HG03565 (cell line): Measurements from ENCODE around the gene SYNDIG1.

Experiments used
- ATAC-seq: cut with Tn5 transposase; IDR thresholded peaks from one replicate; pipeline ENCODE4 v1.9.1; 2021; ENCODE audit warnings: mild to moderate bottlenecking, moderate library complexity; ENCODE audit not compliant: unreplicated experiment

The SYNDIG1 gene

GRCh38 chr20:24672181-24672880 is 202.9 kb downstream of the SYNDIG1 start:
- no peak for ATAC-seq

DNA sequence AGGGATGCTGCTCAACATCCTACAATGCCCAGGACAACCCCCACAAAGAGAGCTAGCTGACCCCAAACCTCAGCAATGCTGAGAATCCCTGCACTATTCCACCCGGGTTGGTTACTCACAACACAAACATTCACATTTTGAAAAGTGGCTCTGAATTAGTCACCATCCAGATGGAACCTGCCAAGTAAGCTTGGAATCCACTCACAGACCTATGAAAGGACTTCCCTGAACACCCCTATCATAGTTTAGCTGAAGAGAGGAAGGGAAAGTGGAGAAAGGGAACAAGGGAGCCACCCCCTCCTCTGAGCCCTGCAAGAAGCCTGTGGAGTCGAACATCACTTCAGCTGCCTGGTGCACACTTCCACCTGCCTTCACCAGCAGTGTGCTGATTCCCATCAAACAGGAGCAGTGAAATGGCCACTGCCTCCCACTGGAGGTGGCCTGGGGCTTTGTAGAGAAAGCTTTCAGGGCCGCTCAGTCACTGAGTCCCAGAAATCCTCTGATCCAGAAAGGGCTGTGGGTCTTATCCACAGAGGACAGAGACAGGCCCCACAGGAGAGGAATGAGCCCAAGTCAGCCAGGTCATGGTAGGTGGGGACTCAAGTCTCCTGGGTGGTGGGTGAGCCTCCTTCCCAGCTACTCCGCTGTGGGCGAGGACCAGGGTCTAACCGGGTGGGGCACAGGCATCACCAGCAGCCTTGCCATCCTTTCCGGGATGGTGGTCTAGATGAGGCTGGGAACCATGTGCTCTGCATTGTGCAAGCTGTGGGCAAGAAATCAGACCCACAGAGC is 203.7 kb downstream of the SYNDIG1 start:
- no peak for ATAC-seq

DNA sequence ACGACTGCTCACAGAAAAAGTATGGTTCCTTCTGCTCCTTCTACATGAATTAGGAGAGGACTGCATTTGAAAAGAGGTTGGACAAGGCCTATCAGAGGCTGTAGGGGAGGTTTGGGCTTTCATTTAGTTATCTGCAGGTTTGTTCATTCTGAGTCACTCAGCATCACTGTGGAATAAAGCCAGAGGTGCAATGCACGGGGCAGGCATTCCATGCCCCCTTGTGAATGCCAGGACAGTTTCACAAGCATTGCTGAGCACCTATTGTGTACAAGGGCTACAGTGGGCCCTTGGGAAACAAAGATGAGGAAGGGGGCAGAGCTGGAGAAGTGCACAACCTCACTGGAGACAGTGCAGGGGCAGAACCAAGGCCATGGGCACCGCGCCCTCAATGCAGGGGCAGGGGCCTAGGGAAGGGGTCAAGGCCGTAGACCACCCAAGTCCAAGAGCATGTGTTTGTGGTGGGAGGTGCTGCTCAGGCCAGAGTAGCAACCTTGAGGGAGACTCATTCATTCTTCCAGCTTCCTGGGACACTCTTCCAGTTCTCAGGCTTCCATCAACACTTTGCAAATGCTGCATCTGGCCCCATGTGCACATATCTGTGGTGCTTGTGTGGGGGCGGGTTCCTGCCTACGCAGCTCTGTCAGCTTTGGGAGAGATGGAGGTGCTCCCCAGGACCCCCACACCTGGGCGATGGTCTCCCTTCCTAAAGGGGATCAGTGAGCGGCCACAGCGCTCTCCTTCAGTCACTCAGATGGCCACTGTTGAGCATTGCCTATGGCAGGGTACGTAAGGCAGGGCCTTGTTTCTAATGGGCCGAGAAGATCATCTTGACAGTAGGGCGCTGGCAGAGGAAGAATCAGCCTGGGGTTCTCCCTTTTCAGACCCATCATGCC is 204.5 kb downstream of the SYNDIG1 start:
- no peak for ATAC-seq

- ATAC-seq = no peak
Measured at GRCh38 chr20:24674921-24675605, 205.6 kb downstream of the SYNDIG1 start.

GRCh38 chr20:24675651-24676352 is 206.4 kb downstream of the SYNDIG1 start:
- no peak for ATAC-seq

DNA sequence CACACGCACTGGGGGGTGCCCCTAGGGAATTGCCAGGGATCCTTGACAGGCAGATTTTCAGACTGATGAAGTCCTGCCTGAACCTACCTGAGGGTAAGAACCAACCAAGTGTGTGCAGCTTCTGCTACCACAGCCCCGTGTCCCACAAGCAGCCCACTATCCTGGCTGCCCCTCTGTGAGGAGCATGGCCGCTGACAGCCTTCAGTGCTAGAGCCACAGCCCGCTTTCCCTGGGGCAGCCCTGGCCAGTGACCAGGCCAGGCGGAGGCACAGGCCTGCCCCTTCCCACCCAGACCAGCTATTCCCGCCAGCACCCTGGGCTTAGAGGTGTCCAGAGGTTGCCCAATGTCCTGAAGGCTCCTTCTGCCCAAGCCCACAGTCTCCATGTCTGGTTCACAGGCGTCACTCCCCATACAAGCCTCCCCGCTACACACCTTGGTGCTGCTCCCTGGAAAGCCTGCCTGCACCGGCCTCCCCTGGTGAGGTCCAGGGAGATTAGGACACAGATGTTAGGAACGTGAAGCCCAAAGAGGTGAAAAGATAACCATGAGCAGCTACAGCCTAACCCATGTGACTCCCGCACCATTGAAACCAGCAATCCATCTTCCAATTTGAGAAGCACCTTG is 207.0 kb downstream of the SYNDIG1 start:
- ATAC-seq = no peak

DNA sequence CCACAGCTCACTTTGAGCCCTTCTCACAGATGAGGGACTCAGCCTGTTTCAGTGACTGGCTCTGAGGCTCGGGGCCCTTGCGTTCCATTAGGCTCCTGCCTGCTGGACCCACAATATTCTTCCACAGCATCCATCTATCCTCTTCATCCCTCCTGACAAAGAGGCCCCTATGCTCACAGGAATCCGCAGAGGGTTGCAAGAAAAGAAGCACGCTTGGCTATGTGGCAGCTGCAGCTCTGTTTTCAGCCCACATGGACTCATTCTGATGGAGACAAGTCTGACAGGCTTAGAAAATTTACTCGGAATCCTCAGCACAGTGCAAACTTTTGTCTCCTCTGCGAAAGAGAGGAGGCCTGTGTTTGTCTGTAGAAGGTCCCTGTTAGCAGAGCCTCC is 207.5 kb downstream of the SYNDIG1 start:
- ATAC-seq = no peak

GRCh38 chr20:24677626-24678315 is 208.3 kb downstream of the SYNDIG1 start:
- no peak for ATAC-seq

DNA sequence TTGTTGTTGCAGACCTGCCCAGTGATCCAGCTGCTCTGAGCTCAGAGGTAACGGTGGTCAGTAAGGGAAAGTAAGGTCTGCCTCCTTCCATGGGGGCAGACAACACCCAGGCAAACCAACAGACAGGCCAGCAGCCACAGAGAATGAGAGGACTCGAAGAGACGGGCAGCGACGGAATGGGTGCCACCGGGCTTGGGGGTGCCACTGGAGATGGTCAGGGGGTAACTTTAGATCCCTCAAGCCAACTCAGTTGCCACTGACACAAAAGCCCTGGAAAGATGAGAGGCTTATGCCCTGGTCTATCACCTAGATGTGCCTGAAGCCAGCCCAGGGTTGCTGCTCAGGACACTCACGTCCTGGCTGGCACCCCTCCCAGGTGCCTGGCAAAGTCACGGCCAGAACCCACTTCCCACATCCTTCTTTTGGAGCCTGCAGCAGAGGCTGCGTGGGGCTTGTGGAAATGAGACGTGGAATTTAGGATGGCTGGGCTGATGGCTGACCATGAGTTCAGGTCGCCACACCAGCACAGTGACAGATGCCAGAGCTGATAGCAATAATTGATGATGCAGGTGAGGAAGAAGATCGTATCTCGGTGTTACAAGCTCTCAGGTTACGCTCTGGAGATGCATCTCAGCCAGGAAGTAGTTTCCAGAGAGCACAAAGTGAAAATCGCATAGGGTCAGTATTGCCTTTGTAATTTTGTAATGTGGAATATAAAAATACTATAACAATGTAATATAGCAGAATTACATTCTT is 209.1 kb downstream of the SYNDIG1 start:
- ATAC-seq = no peak

DNA sequence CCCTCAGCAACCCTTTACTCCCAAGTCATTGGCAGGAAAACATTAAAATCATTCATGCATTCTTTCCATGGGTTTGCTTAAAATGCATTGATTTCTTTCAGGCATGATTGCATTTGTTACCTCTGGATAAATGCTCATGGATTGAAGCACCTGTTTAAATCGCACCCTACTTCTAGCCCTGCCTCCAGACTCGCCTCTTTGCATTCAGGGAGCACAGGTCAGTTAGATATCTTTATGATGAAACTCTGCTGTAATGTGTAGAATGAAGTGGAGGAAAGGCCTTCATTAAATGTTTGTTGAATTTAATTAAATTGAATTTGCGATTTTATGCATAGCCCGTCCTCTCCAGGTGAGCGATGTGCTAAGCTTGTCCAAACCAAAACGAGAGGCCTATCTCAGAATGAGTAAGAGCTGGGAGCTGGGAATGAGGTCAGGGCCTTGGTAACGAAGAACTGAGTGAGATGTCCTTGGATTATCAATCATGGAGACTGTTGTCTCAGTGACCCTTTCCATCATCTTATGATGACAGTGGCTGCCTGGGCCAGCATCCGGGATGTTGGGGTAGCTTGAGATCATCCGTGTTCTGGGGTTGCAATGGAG is 210.1 kb downstream of the SYNDIG1 start:
- ATAC-seq = no peak

GRCh38 chr20:24681634-24682495 is 212.4 kb downstream of the SYNDIG1 start:
- no peak for ATAC-seq

- ATAC-seq = no peak
Measured at GRCh38 chr20:24682496-24682985, 213.1 kb downstream of the SYNDIG1 start.

GRCh38 chr20:24683676-24684075 is 214.2 kb downstream of the SYNDIG1 start:
- ATAC-seq = no peak

GRCh38 chr20:24684421-24684871 is 215.0 kb downstream of the SYNDIG1 start:
- no peak for ATAC-seq

DNA sequence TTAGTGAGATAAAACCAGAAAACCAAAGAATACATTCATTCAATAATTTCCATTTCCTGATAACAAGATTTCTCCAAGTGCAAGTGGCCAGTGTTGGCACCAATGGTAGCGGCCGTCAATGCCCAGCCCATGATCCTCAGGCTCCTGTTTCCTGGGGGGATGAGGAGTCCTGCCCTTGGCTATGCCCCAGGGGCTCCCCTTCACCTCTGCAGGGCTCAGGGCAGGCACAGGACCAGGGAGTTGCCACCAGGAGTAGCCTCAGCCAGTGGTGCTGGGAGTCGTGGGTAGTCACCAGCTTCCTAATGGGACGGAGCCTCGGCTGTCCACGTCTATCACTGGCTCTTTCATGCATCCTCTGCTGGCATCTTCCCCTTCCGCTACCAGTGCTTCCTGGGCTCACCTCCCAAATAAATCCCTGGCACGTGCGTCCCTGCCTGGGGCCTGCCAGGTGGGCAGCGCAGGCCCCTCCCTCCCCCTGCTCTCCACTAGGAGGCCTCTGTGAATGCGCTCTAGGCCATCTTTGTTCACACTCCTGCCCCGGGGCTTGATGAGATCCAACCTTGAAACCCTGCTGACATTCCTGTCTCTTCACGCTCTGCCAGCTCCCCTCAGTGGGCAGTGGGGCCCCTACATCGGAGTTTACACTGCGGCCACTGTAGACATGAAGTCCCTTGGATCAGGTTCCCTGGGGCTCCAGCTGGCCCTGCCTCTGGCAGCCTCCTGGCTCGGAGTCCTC is 215.7 kb downstream of the SYNDIG1 start:
- no peak for ATAC-seq

- no peak for ATAC-seq
Measured at GRCh38 chr20:24685736-24686135, 216.3 kb downstream of the SYNDIG1 start.
